Right lobe of liver (tissue), 4 donors: Measurements from ENCODE around the gene ARHGEF37.

ENCODE experiments used
- POLR2A ChIP-seq: fragments of 450-650 bp; IDR thresholded peaks from one replicate; pipeline ENCODE4 v1.6.1; 2017; ENCODE audit warnings: antibody characterized with exemption, mild to moderate bottlenecking
- TF ChIP-seq, protein P1 (sequence below), 4 donors: fragments of 200-600 bp in 3 of 4; fragments of 450-650 bp in 1 of 4; IDR thresholded peaks; one replicate each; pipeline versions ENCODE4 v1.5.1 to v1.8.0; 2016 to 2022; ENCODE audit warnings: antibody characterized with exemption in 4 of 4, mild to moderate bottlenecking in 2 of 4
- donor health status: DM: no; HTN: no; CAD: no.
- donor health status: DM: no; HTN: no; CAD: no.
- donor health status: DM: no; HTN: yes; CAD: no.

DNA sequence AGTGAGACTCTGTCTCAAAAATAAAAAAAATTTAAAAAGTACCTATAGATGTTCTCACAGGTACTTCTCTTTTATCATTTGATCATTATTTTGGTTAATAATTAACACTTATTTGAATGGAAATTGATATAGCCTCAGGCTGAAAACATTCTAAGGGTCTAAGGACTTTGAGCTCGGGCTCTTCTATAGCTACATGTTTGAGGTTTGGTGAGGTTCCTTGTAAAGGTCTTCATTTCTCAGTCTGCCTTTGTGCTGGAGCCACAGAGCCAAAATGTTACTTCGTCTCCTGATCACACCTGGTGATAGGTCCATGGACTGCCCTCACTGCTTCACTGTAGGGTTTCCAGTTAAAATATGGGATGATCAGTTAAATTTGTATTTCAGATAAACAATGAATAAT, 22.6 kb downstream of the ARHGEF37 start:
- TF ChIP-seq, protein P1, sequence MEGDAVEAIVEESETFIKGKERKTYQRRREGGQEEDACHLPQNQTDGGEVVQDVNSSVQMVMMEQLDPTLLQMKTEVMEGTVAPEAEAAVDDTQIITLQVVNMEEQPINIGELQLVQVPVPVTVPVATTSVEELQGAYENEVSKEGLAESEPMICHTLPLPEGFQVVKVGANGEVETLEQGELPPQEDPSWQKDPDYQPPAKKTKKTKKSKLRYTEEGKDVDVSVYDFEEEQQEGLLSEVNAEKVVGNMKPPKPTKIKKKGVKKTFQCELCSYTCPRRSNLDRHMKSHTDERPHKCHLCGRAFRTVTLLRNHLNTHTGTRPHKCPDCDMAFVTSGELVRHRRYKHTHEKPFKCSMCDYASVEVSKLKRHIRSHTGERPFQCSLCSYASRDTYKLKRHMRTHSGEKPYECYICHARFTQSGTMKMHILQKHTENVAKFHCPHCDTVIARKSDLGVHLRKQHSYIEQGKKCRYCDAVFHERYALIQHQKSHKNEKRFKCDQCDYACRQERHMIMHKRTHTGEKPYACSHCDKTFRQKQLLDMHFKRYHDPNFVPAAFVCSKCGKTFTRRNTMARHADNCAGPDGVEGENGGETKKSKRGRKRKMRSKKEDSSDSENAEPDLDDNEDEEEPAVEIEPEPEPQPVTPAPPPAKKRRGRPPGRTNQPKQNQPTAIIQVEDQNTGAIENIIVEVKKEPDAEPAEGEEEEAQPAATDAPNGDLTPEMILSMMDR (IDR thresholded peaks at IDR 0.05) = no peak
- TF ChIP-seq POLR2A = no peak
